PC-9 (cell line): Measurements from ENCODE around the gene OR14K1.
"Not testable (repeated sequence)": the region's sequence is repeated elsewhere in the genome, so short reads cannot be mapped to it uniquely, and the experiment has no call there.

Source experiments
- EZH2 ChIP-seq: fragments of 200-600 bp; sonication (generic); IDR thresholded peaks from 2 replicates; pipeline ENCODE4 v1.8.0; 2017; ENCODE audit warnings: antibody characterized with exemption, low read depth
- TF ChIP-seq, protein P1 (sequence below): fragments of 200-600 bp; sonication (generic); conservative IDR thresholded peaks from 2 replicates; pipeline ENCODE4 v1.6.1; 2017; ENCODE audit warnings: mixed run types, antibody characterized with exemption, mild to moderate bottlenecking, moderate library complexity

DNA sequence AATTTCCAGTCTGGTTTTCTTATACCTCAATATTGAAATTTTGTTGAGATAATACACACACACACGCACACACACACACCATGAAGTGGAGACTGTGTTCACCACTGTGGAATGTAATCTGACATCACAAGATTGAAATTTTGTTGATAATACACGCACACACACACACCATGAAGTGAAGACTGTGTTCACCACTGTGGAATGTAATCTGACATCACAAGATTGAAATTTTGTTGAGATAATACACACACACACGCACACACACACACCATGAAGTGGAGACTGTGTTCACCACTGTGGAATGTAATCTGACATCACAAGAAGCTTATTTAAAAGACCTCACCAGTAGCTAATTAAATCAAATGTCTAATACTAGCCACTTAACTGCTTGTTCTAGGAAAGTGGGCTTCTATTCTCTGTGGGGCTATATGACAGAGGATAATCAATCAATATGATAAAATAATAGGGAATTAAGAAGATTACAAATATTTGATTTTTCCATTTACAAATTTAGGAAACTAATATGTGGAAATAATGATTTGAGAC is 3.9 kb downstream of the OR14K1 start:
- TF ChIP-seq, protein P1, sequence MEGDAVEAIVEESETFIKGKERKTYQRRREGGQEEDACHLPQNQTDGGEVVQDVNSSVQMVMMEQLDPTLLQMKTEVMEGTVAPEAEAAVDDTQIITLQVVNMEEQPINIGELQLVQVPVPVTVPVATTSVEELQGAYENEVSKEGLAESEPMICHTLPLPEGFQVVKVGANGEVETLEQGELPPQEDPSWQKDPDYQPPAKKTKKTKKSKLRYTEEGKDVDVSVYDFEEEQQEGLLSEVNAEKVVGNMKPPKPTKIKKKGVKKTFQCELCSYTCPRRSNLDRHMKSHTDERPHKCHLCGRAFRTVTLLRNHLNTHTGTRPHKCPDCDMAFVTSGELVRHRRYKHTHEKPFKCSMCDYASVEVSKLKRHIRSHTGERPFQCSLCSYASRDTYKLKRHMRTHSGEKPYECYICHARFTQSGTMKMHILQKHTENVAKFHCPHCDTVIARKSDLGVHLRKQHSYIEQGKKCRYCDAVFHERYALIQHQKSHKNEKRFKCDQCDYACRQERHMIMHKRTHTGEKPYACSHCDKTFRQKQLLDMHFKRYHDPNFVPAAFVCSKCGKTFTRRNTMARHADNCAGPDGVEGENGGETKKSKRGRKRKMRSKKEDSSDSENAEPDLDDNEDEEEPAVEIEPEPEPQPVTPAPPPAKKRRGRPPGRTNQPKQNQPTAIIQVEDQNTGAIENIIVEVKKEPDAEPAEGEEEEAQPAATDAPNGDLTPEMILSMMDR, result not testable (repeated sequence)
- TF ChIP-seq EZH2, result not testable (repeated sequence)
